HG03558 (cell line): ENCODE measurements around the gene FOS.
A peak's percentile ranks its signal among the peaks of the same experiment; 100 is the strongest.

ENCODE experiments used
- ATAC-seq: cut with Tn5 transposase; IDR thresholded peaks from one replicate; pipeline ENCODE4 v1.9.1; 2021; ENCODE audit warnings: moderate number of reproducible peaks; ENCODE audit not compliant: unreplicated experiment; ENCODE audit errors: extremely low read depth

FOS gene

GRCh38 chr14:75249251-75249957 is 29.2 kb upstream of the FOS start:
- peak; percentile 69 for ATAC-seq

GRCh38 chr14:75249958-75250336 is 28.7 kb upstream of the FOS start:
- no peak for ATAC-seq

DNA sequence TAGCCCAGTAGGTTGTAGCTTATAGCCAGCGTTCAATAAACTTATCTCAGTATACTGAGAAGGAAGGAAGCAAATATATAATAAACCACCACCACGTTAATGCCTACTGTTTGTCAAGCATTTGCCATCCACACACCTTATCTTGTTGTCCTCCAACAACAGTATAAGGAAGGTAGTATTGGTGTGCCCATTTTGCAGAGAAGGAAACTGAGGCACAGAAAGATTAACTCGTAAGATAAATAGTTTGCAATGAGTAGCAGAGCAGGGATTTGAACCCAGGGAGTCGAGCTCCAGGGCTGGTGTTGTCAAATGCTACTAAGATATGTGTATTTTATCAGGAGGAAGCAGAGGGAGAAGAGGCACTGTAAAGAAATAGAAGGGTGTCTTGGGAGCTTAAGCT is 27.8 kb upstream of the FOS start:
- ATAC-seq = no peak

DNA sequence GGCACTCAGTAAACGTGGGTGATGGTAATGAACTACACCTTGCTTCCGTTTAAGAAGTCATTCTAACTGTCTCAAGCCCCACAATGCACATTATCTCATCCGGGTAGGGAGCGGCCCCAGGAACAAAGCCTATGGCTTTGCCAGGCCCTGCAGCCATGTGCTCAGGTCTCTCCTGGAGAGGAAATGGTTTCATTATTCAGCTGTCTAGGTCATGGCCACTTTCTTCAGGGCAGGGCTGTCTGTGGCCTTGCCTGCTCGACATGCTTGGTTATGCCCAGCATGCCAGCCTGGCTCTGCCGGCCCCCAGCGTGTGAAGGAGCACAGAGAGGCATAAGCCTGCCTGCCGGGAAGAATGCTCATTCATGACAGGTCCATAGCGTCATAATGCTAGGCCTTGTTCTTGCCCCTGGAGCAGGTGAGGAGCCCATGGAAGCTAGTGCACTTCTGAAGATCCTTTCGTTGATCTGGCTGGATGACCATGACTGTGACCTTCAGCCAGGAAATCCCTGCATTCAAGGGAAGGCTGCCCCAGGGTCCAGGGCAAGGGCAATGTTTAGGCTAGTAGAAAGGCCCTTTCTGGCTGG is 26.3 kb upstream of the FOS start:
- ATAC-seq = no peak

DNA sequence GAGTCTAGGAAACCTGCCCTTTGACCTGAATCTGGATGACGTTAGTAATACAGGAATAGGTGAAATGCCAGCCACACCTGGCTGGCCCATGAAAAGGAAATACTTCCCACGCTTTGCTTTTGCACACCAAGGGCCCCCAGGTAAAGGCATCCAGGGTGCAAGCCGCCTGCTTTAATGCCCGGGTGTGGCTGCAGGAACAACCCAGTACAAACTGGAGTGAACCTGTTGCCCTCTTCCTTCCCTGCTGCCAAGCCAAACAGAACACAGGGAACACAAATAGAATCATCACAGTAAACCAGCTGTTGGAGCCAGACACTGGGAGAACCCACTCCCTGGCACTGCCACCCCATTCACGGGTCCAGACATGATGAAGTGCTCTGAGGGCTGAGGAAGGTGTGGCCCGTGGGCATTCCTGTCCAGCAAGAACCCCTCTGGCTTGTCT is 24.2 kb upstream of the FOS start:
- ATAC-seq = no peak

DNA sequence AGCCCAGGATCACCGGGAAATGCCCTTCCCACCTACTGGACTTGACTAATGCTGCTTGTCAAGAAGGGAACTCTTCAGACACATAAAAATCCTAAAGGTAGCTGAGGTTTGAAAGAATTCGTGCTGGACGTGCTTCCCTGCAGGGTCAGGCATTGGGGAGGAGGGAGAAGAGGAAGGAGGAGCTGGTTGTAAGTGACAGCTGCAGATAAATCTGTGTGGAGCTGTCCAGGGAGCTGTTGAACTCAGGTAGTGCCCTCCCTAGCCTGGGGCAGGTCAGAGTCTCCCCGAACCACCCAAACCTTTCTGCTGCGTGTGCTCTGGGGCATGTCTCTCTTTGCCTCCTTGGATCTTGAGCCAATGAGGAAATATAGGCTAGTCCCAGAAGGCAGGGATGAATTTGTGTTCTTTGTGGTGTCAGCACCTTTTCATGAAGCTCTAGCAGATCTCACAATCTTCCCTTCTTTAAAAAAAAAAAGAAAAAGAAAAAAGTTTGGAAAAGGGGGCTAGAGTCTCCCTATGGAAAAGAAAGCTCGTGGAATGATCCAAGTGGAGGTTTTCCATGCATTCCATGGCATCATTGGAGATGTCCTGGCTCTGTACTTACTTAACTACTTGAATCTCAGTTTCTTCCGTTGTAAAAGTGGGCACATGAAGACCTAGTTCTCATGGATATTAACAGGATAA is 23.6 kb upstream of the FOS start:
- ATAC-seq = no peak

DNA sequence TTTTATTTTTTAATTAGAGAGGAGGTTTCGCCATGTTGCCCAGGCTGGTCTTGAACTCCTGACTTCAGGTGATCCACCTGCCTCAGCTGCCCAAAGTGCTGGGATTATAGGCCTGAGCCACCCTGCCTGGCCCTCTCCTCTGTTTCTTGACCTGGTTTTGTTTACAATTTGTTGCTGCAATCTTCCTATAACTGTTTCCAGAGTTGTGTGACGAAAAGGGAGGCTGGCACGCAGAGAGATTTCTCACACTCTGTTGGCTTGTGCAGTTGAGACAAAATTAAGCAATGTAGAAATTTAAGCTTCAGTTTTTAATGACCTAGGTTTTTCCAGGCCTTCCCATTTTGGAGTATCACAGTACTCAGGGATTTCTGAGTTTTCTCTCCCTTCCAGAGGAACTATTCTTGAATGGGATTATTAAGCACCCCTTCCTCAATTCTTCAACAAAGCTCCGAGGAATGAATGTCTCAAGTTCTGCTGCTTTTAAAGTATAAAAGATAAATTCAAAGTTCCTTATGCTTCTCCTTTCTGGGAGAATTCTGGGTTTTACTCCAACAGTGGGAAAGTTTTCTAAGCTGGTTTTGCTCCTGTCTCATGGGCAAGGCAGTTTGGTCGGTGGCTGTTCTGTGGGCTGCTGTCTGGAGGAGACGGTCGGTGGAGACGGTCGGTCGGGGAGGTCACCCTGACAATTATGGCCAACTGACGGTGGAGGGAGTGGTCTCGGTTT is 20.4 kb upstream of the FOS start:
- no peak for ATAC-seq

DNA sequence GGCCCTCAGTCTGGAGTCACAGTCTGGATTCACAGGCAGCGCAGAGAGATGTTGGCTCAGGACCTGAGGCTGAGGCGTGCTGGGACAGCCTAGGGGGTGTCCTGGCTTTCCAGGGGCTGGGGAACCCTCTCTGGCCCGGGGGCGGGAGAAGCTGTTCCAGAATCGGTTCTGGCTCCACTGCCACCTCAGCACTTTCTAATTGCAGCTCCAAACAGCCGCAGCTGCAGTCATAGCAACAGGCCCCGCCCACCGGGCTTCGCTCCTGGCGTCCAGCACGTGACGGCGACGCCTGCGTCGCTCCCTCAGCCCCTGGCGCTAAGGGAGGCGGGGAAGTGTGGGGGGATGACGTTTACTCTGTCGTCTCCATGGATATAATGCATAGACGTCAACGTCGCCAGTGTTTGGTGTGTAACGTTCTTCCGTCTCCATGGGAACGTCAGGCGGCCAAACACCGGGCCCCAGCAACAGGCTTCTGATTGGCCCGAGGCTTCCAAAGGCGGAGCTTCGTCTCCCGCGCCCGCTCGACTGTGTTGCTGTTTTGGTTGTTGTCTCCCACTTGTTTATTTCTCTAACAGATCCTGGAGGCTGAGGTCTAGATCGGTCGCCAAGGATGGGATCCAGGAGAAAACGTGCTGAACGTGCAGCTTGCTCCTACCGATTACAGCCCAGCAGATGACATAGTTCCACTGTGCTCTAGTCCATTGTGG is 19.7 kb upstream of the FOS start:
- peak; percentile 93 for ATAC-seq

GRCh38 chr14:75259510-75259855 is 19.1 kb upstream of the FOS start:
- ATAC-seq = no peak

DNA sequence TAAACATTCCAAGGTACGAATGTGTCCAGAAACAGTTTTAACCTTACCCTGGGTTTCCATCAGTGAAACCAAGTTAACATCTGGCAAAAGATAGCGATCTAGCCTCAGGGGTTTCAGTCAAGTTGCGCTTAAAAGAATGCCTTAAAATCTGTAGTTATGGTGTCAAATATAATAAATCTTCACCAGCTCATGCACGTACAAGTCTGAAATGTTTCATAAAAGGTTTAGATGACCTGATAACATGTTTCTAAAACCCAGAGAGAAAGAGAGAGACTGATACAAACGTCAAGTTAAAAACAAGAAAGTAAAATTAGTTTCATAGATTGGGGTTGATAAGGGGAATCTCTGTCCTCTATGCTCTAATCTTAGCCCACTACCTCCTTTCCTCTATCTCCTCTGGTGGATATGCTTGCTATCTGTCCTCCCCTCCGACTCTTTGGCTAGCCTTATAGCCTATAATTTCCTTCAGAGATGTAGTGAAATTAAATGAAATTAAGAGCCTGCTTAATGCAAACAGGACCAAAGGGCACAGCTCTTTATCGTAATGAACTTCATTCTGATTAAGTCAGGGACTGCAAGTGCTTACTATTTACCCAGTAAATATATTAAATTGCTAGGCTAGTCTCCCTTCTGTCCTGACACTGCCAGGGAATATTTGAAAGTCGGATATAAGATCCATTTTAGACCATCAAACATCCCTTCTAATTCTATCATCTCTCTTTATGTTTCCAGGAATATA is 18.4 kb upstream of the FOS start:
- no peak for ATAC-seq

GRCh38 chr14:75261820-75262219 is 16.8 kb upstream of the FOS start:
- no peak for ATAC-seq

GRCh38 chr14:75262641-75263040 is 16.0 kb upstream of the FOS start:
- ATAC-seq = no peak

DNA sequence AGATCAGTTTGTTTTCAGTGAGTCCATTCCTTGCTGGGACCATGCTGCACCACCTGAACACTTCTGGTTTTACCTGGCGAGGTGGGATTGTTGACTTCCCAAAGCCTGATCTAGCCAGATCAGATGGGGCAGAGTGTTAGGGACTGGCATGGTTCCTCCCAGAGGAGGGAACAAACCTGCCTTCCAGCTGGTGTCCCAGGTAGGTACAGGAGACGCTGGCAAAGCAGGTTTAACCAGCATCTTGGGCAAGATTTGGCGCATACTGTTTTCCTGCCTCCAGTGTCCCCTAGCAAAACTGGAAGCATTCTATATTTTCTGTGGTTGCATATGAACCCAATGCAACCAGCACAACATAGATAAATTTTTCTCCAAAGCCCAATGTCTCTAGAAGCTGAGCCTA is 14.6 kb upstream of the FOS start:
- ATAC-seq = no peak

GRCh38 chr14:75267141-75267721 is 11.4 kb upstream of the FOS start:
- no peak for ATAC-seq

- no peak for ATAC-seq
These were observed 9.7 kb upstream of the FOS start for GRCh38 chr14:75268633-75269550.

- no peak for ATAC-seq
These were observed 7.1 kb upstream of the FOS start for GRCh38 chr14:75271514-75271913.

DNA sequence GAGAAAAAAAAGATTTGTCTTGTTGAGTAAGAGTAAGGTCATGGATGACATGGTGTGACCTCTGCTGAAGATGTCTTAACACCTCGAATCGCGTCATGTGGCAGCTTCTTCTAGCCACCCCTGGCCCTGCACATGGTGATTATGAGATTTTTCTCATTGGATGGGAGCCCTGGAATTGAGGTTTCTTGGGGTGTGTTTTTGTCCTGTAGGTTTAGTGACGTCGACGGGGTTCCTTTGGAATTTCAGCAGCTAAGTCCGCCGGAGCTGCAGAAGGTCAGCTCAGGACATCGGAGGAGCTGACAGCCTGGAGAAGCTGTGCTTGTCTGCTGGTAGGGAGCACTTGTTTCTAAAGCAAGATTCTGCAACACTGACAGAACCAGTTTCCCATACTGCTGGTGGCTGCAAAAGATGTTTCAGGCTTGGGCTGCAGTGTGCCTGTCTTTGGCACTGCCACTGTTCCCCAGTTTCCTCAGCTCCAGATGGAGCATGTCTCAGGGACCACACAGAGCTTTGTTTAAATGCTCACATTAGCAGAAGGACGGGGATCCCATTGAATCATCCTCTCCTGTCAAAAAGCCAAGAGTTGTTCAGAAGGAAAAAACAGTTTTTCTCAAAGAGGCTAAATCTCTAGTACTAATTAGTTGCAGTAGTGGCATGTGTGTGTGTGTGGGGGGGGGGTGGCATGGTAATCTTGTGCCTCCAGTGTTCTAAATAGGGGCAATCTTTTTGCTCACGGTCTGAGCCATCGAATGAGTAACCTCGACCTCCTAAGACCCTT is 5.2 kb upstream of the FOS start:
- no peak for ATAC-seq
